Measurements from ENCODE around the gene NPBWR2. TPM values are rescaled to one million over a fixed set of nuclear protein-coding genes. Genes with fewer than 3 reads are reported as not detected.

The NPBWR2 gene
- total RNA-seq, 3 donors from 2014 or later (not counting 1 experiment from before 2014, with no cell fraction given), result not detected

DNA sequence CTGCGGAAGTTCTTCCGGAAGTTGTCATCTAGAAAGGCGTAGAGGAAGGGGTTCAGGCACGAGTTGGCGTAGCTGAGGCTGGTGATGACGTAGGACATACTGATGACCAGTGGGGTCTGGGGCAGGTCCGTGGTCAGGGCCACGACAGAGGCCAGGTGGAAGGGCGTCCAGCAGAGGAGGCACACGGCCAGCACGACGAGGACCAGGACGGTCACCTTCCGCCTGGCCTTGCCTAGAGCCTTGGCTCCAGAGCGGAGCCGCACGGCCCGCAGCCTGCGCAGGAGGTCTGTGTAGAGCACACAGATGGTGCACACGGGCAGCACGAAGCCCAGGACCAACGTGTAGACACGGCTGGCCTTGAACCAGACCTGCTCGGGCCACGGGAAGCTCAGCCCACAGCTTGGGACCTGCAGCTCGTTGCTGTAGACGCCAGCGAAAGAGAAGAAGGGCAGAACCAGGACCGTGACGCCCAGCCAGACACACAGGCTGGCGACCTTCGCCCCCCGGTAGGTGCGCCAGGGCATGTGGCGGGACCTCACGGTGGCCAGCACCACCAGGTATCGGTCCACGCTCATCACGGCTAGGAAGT, 1.4 kb downstream of the NPBWR2 start:
- Histone ChIP-seq H3K4me1 (ENCODE audit: control insufficient read depth, insufficient read depth, low read length) (peaks cover 28% of the 10 kb centered on the region), H3K27me3 (ENCODE audit: control insufficient read depth, insufficient read depth, low read length) (peaks cover 17% of the 10 kb centered on the region), H3K4me3 (ENCODE audit: low read length) (no peak overlapping the region), H3K27ac (ENCODE audit: low read length) (no peak overlapping the region), H3K9me3 (ENCODE audit: control insufficient read depth, insufficient read depth, low read length) (no peaks in the 10 kb centered on the region), H3K36me3 (ENCODE audit: control insufficient read depth, insufficient read depth, low read length) (no peaks in the 10 kb centered on the region)
- H3K9me3 Mint-ChIP-seq, result no peaks in the 10 kb centered on the region
- no peaks in the 10 kb centered on the region for H3K36me3 Mint-ChIP-seq
- no peak for ATAC-seq
- H3K4me1 Mint-ChIP-seq, result peaks cover 0 to 21% of the 10 kb centered on the region in 2 donors
- peak in 1 of 2 donors; percentile 11 for DNase-seq
- intact Hi-C loops (cut with micrococcal nuclease), result no loop called here
- 94% methylated on average over 39 of the region's 39 CpGs for WGBS (ENCODE audit: insufficient coverage)
- H3K27me3 Mint-ChIP-seq (ENCODE audit: low read depth in 2 of 2), result peaks cover 13 to 29% of the 10 kb centered on the region in 2 donors
- no peak overlapping the region for H3K27ac Mint-ChIP-seq
- H3K4me3 Mint-ChIP-seq, result no peak overlapping the region
- TF ChIP-seq, protein P1, sequence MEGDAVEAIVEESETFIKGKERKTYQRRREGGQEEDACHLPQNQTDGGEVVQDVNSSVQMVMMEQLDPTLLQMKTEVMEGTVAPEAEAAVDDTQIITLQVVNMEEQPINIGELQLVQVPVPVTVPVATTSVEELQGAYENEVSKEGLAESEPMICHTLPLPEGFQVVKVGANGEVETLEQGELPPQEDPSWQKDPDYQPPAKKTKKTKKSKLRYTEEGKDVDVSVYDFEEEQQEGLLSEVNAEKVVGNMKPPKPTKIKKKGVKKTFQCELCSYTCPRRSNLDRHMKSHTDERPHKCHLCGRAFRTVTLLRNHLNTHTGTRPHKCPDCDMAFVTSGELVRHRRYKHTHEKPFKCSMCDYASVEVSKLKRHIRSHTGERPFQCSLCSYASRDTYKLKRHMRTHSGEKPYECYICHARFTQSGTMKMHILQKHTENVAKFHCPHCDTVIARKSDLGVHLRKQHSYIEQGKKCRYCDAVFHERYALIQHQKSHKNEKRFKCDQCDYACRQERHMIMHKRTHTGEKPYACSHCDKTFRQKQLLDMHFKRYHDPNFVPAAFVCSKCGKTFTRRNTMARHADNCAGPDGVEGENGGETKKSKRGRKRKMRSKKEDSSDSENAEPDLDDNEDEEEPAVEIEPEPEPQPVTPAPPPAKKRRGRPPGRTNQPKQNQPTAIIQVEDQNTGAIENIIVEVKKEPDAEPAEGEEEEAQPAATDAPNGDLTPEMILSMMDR (IDR thresholded peaks at IDR 0.05), result no peak

DNA sequence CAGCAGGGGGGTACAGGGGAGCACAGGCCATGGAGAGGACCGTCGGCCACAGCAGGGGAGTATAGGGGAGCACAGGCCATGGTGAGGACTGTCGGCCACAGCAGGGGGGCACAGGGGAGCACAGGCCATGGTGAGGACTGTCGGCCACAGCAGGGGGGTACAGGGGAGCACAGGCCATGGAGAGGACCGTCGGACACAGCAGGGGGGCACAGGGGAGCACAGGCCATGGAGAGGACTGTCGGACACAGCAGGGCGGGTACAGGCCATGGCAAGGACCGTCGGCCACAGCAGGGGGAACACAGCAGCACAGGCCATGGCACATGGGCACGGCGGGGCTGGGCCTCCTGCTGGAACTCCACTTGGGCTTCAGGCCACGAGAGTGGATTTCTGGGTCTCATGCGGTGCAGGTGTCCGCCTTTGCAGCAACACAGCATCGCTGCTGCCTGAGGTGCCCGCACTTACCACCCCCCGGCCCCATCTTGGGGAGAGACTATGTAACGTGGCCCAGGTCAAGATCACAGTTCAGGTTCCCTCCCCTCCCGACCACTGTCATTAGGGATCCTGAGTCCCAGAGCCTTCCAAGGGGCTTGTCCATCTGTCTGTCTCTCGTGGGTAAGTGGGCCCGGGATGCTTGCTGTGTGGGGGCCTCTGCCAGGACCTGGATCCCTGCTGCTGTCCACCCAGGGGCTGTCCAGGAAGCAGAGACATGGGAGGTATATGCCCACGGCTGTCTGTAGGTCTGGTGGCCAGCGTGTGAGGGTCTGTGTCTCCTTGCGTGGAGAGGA, 2.5 kb downstream of the NPBWR2 start:
- Mint-ChIP-seq H3K9me3 (no peaks in the 10 kb centered on the region), H3K36me3 (no peaks in the 10 kb centered on the region), H3K27ac (no peak overlapping the region), H3K27me3 (ENCODE audit: low read depth in 2 of 2) (peaks cover 14 to 33% of the 10 kb centered on the region in 2 donors), H3K4me3 (no peak overlapping the region), H3K4me1 (peaks cover 0 to 21% of the 10 kb centered on the region in 2 donors)
- no peak overlapping the region for H3K27ac ChIP-seq (ENCODE audit: low read length)
- WGBS (ENCODE audit: insufficient coverage), result 94% methylated on average over 25 of the region's 25 CpGs
- ATAC-seq (no peak), DNase-seq (peak in 1 of 2 donors; percentile 9)
- intact Hi-C loops (cut with micrococcal nuclease), result no loop called here
- H3K9me3 ChIP-seq (ENCODE audit: control insufficient read depth, insufficient read depth, low read length), result no peaks in the 10 kb centered on the region
- peaks cover 39% of the 10 kb centered on the region for H3K4me1 ChIP-seq (ENCODE audit: control insufficient read depth, insufficient read depth, low read length)
- TF ChIP-seq, protein P1 (IDR thresholded peaks at IDR 0.05), result no peak
- peaks cover 17% of the 10 kb centered on the region for H3K27me3 ChIP-seq (ENCODE audit: control insufficient read depth, insufficient read depth, low read length)
- H3K36me3 ChIP-seq (ENCODE audit: control insufficient read depth, insufficient read depth, low read length), result no peaks in the 10 kb centered on the region
- H3K4me3 ChIP-seq (ENCODE audit: low read length), result no peak overlapping the region

DNA sequence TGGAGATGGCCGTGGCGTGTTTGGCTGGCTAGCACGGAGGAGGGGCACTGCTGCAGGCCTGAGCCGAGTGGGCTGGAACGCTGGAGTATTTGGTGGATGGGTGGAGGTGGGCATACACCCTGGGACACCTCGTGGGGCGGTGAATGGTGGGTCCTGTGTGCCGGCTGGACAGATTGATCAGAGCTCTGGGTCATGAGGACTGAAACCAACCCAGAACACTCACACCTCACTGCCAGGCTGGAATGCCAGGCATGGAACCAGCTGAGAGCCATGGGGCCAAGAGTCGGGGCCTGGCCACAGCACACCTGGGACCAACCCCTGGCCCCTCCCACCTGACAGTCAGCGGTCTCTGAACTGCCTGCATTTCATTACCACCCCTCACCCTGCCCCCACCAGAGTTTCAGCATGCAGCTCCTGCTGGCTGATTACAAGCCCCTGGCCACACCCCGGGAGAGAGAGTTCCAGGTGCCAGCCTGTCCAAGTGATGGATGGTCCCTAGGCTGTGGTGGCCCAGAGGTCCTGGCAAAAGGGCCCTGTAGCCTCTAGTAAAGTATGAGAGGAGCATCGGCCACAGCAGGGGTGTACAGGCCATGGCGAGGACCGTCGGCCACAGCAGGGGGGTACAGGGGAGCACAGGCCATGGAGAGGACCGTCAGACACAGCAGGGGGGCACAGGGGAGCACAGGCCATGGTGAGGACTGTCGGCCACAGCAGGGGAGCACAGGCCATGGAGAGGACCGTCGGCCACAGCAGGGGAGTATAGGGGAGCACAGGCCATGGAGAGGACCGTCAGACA, 3.3 kb downstream of the NPBWR2 start:
- 88% methylated on average over 20 of the region's 20 CpGs for WGBS (ENCODE audit: insufficient coverage)
- peaks cover 14 to 33% of the 10 kb centered on the region in 2 donors for H3K27me3 Mint-ChIP-seq (ENCODE audit: low read depth in 2 of 2)
- Histone ChIP-seq H3K27me3 (ENCODE audit: control insufficient read depth, insufficient read depth, low read length) (peaks cover 17% of the 10 kb centered on the region), H3K27ac (ENCODE audit: low read length) (no peak overlapping the region), H3K4me3 (ENCODE audit: low read length) (no peak overlapping the region), H3K36me3 (ENCODE audit: control insufficient read depth, insufficient read depth, low read length) (no peaks in the 10 kb centered on the region), H3K9me3 (ENCODE audit: control insufficient read depth, insufficient read depth, low read length) (no peaks in the 10 kb centered on the region), H3K4me1 (ENCODE audit: control insufficient read depth, insufficient read depth, low read length) (peaks cover 47% of the 10 kb centered on the region)
- intact Hi-C loops (cut with micrococcal nuclease), result no loop called here
- peaks cover 0 to 21% of the 10 kb centered on the region in 2 donors for H3K4me1 Mint-ChIP-seq
- H3K4me3 Mint-ChIP-seq, result no peak overlapping the region
- TF ChIP-seq, protein P1 (IDR thresholded peaks at IDR 0.05), result no peak
- DNase-seq (peak in 1 of 2 donors; percentile 4), ATAC-seq (no peak)
- no peak overlapping the region for H3K27ac Mint-ChIP-seq
- H3K9me3 Mint-ChIP-seq, result no peaks in the 10 kb centered on the region
- H3K36me3 Mint-ChIP-seq, result no peaks in the 10 kb centered on the region

Measured in natural killer cell (primary cell).